Lower lobe of right lung (tissue), 2 donors: ENCODE results near the gene FCRLA. TPM values are rescaled to one million over a fixed set of nuclear protein-coding genes. Genes with fewer than 3 reads are reported as not detected.

Experiments
- ATAC-seq, 2 donors: fragments of 200-7000 bp; cut with Tn5 transposase; one replicate each; pipeline ENCODE4 v1.9.1; 2020 to 2022; ENCODE audit warnings: mild to moderate bottlenecking in 2 of 2, moderate library complexity in 2 of 2
- DNase-seq: peaks from one replicate; pipeline ENCODE4 v3.0.0-alpha.2; 2020
- H3K27ac ChIP-seq: fragments of 200-600 bp; one replicate; pipeline ENCODE4 v1.8.0; 2022
- H3K27me3 ChIP-seq: fragments of 200-600 bp; one replicate; pipeline ENCODE4 v1.8.0; 2022; ENCODE audit warnings: low read depth
- H3K36me3 ChIP-seq: fragments of 200-600 bp; one replicate; pipeline ENCODE4 v1.8.0; 2022; ENCODE audit warnings: mild to moderate bottlenecking
- H3K4me1 ChIP-seq: fragments of 200-600 bp; one replicate; pipeline ENCODE4 v1.8.0; 2022
- H3K4me3 ChIP-seq: fragments of 200-600 bp; one replicate; pipeline ENCODE4 v1.8.0; 2022; ENCODE audit warnings: mild to moderate bottlenecking
- H3K9me3 ChIP-seq: fragments of 200-600 bp; one replicate; pipeline ENCODE4 v1.8.0; 2022
- CTCF ChIP-seq: fragments of 200-600 bp; IDR thresholded peaks from one replicate; pipeline ENCODE4 v1.8.0; 2022; ENCODE audit warnings: antibody characterized with exemption, mild to moderate bottlenecking
- intact Hi-C: fragments of 100-400 bp; cut with DNase I; formaldehyde crosslinking; loops from one replicate; pipeline ENCODE4 v1.11.0; 2022
- total RNA-seq: library from RNA; stranded (reverse); fragmentation: NEBNext Ultra II Directional; extraction: Animal tissue kit (Norgen Biotek cat#: 25700); gene quantifications from one replicate; pipeline ENCODE4 v1.2.1, GENCODE V29; 2021
- donor health status: DM: no; HTN: yes; CAD: no; lungs with severe emphysema.

The FCRLA gene
- total RNA-seq, 1 donor from 2014 or later = 0.32 TPM

- TF ChIP-seq CTCF = no peak
- no peaks in the 10 kb centered on the region for H3K27me3 ChIP-seq
- H3K36me3 ChIP-seq = no peaks in the 10 kb centered on the region
- H3K27ac ChIP-seq = no peak overlapping the region
- intact Hi-C loops = no loop called here
- peaks cover 29% of the 10 kb centered on the region for H3K4me1 ChIP-seq
- no peak overlapping the region for H3K4me3 ChIP-seq
- ATAC-seq = no peak
- H3K9me3 ChIP-seq = no peaks in the 10 kb centered on the region
- no peak for DNase-seq
These were observed 30.6 kb downstream of the FCRLA start for GRCh38 chr1:161737625-161738024.

- intact Hi-C loops = no loop called here
- Histone ChIP-seq H3K27ac (peak overlapping the region; percentile 66), H3K36me3 (no peaks in the 10 kb centered on the region), H3K4me1 (peaks cover 29% of the 10 kb centered on the region), H3K9me3 (no peaks in the 10 kb centered on the region), H3K27me3 (no peaks in the 10 kb centered on the region), H3K4me3 (no peak overlapping the region)
- DNase-seq (peak; percentile 80), ATAC-seq (peak; percentile 84 to 88)
- peak; percentile 51 for TF ChIP-seq CTCF
These were observed 31.7 kb downstream of the FCRLA start for GRCh38 chr1:161738627-161739287.

GRCh38 chr1:161739865-161740566 is 33.0 kb downstream of the FCRLA start:
- peak; percentile 59 to 68 for ATAC-seq
- intact Hi-C loops = loop anchor here (10.0 kb wide), 1 partner anchor 255 kb away; no protein-coding TSS in a partner anchor

GRCh38 chr1:161740921-161741320 is 33.9 kb downstream of the FCRLA start:
- intact Hi-C loops = loop anchor here (10.0 kb wide), 1 partner anchor 256 kb away; no protein-coding TSS in a partner anchor

More at GRCh38 chr1:161739865-161740566, 33.0 kb downstream of the FCRLA start:
- no peaks in the 10 kb centered on the region for H3K27me3 ChIP-seq
- TF ChIP-seq CTCF = no peak
- H3K9me3 ChIP-seq = no peaks in the 10 kb centered on the region
- peaks cover 29% of the 10 kb centered on the region for H3K4me1 ChIP-seq
- no peak overlapping the region for H3K4me3 ChIP-seq
- H3K27ac ChIP-seq = peak overlapping the region; percentile 66
- peak; percentile 54 for DNase-seq
- no peaks in the 10 kb centered on the region for H3K36me3 ChIP-seq

GRCh38 chr1:161743231-161743630 is 36.2 kb downstream of the FCRLA start:
- DNase-seq (no peak), ATAC-seq (no peak)
- Histone ChIP-seq H3K4me3 (no peak overlapping the region), H3K27ac (no peak overlapping the region), H3K27me3 (no peaks in the 10 kb centered on the region), H3K9me3 (no peaks in the 10 kb centered on the region), H3K4me1 (peaks cover 27% of the 10 kb centered on the region), H3K36me3 (no peaks in the 10 kb centered on the region)
- no peak for TF ChIP-seq CTCF
- intact Hi-C loops = loop anchor here (10.0 kb wide), 1 partner anchor 258 kb away; no protein-coding TSS in a partner anchor

More at GRCh38 chr1:161740921-161741320, 33.9 kb downstream of the FCRLA start:
- no peak overlapping the region for H3K27ac ChIP-seq
- ATAC-seq (no peak), DNase-seq (no peak)
- H3K27me3 ChIP-seq = no peaks in the 10 kb centered on the region
- peaks cover 29% of the 10 kb centered on the region for H3K4me1 ChIP-seq
- H3K4me3 ChIP-seq = no peak overlapping the region
- H3K36me3 ChIP-seq = no peaks in the 10 kb centered on the region
- TF ChIP-seq CTCF = no peak
- H3K9me3 ChIP-seq = no peaks in the 10 kb centered on the region
